Neural progenitor cell (in vitro differentiated cells): Measurements from ENCODE around the gene CIITA.

Experiments
- CTCF ChIP-seq: fragments of 200-600 bp; sonication (generic); IDR thresholded peaks from 2 replicates; pipeline ENCODE4 v1.5.1; 2017; ENCODE audit warnings: antibody characterized with exemption, mild to moderate bottlenecking
- EZH2 ChIP-seq: fragments of 200-600 bp; sonication (generic); IDR thresholded peaks from 2 replicates; pipeline ENCODE4 v1.6.1; 2017; ENCODE audit warnings: antibody characterized with exemption, mild to moderate bottlenecking, moderate library complexity

GRCh38 chr16:10880594-10881452, 3.8 kb downstream of the CIITA start:
- TF ChIP-seq CTCF (no peak), EZH2 (no peak)
